Measurements from ENCODE around the gene FOXP1. TPM values are rescaled to one million over a fixed set of nuclear protein-coding genes. Genes with fewer than 3 reads are reported as not detected.

The FOXP1 gene
- total RNA-seq, 1 experiment from 2014 or later: 75.3 TPM

DNA sequence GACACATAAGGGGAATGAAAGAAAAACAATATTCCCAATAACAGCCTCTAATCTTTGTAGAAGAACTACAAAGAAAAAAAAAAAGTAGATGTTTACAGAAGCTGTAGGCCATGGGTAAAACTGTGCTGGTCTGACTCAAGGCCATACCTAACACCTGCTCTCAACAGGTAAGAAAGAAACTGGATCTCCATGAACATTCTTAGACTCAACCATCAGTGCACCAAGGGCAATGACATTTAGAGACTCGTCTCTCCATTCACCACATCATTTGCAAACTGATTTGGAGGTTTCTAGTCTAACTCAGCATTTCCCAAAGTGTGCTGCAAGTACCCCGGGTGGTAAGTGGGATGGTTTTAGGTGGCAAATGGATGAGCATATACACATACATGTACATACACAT lies 164.2 kb downstream of the FOXP1 start:
- no peaks in the 10 kb centered on the region for H3K79me1 ChIP-seq (ENCODE audit: insufficient read depth, low read depth, low read length, poor library complexity, severe bottlenecking)
- no peak overlapping the region for H2BK120ac ChIP-seq (ENCODE audit: low read depth, low read length, poor library complexity, severe bottlenecking)
- H2AK5ac ChIP-seq (ENCODE audit: insufficient read length, low read length): no peak overlapping the region
- H3T11ph ChIP-seq (ENCODE audit: low read length): no peak overlapping the region
- 0 out of 2 replicates have a peak, but pooled peaks cover 2% of the 10 kb centered on the region for H3K4me1 ChIP-seq (ENCODE audit: insufficient read depth, low read length)
- H3K27ac Mint-ChIP-seq: no peak overlapping the region
- no peak overlapping the region for H2BK15ac ChIP-seq (ENCODE audit: low read depth, low read length)
- no peak for DNase-seq
- H3K27me3 Mint-ChIP-seq (ENCODE audit: low read depth): no peaks in the 10 kb centered on the region
- H3K79me2 ChIP-seq (ENCODE audit: insufficient read depth, low read length): no peaks in the 10 kb centered on the region
- no peak overlapping the region for H3K9ac ChIP-seq (ENCODE audit: extremely low read depth, insufficient read length, low read length)
- H2BK12ac ChIP-seq (ENCODE audit: insufficient read length, low read depth, low read length): no peak overlapping the region
- no peak overlapping the region for H2BK20ac ChIP-seq (ENCODE audit: low read depth, low read length, poor library complexity, severe bottlenecking)
- no peak overlapping the region for H4K8ac ChIP-seq (replicated peaks; ENCODE audit: insufficient read length, low read depth, low read length)
- H4K20me1 ChIP-seq (ENCODE audit: control insufficient read depth, insufficient read depth, insufficient read length): peaks cover 2% of the 10 kb centered on the region
- no peaks in the 10 kb centered on the region; a peak in 1 of 5 replicates for H3K9me3 Mint-ChIP-seq
- H2AFZ ChIP-seq (ENCODE audit: low read length): no peak overlapping the region
- TF ChIP-seq, protein P1, sequence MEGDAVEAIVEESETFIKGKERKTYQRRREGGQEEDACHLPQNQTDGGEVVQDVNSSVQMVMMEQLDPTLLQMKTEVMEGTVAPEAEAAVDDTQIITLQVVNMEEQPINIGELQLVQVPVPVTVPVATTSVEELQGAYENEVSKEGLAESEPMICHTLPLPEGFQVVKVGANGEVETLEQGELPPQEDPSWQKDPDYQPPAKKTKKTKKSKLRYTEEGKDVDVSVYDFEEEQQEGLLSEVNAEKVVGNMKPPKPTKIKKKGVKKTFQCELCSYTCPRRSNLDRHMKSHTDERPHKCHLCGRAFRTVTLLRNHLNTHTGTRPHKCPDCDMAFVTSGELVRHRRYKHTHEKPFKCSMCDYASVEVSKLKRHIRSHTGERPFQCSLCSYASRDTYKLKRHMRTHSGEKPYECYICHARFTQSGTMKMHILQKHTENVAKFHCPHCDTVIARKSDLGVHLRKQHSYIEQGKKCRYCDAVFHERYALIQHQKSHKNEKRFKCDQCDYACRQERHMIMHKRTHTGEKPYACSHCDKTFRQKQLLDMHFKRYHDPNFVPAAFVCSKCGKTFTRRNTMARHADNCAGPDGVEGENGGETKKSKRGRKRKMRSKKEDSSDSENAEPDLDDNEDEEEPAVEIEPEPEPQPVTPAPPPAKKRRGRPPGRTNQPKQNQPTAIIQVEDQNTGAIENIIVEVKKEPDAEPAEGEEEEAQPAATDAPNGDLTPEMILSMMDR (conservative IDR thresholded peaks at IDR 0.05): no peak
- no peak overlapping the region for H3K56ac ChIP-seq (ENCODE audit: insufficient read length, low read depth, low read length)
- peaks cover 19 to 20% of the 10 kb centered on the region in 2 experiments for H3K4me1 Mint-ChIP-seq
- H3K27ac ChIP-seq (ENCODE audit: insufficient read length, low read depth, low read length): no peak overlapping the region
- H3K23ac ChIP-seq (ENCODE audit: insufficient read length, low read depth, low read length): no peak overlapping the region
- no peak overlapping the region for H3K4ac ChIP-seq (ENCODE audit: low read depth, low read length)
- no peak overlapping the region for H4K5ac ChIP-seq (ENCODE audit: insufficient read length, low read depth, low read length)
- H3K23me2 ChIP-seq (ENCODE audit: insufficient read length, low read depth, low read length, poor library complexity, severe bottlenecking): no peaks in the 10 kb centered on the region
- H2BK5ac ChIP-seq (ENCODE audit: insufficient read length, low read length): no peak overlapping the region
- H4K91ac ChIP-seq (ENCODE audit: insufficient read length, low read depth, low read length): no peak overlapping the region
- WGBS (ENCODE audit: extremely low coverage, insufficient read length, low lambda C conversion rate): no CpG with 5 or more reads among the region's 2 CpGs
- H3K14ac ChIP-seq (ENCODE audit: insufficient read depth, low read length): no peak overlapping the region
- H3K9me3 ChIP-seq (ENCODE audit: control insufficient read depth, low read depth, low read length): no peaks in the 10 kb centered on the region
- H3K27me3 ChIP-seq (ENCODE audit: insufficient read depth, low read length): no peaks in the 10 kb centered on the region
- no peak overlapping the region for H3K4me2 ChIP-seq (ENCODE audit: insufficient read depth, insufficient read length, low read length)
- H3K4me3 Mint-ChIP-seq: no peak overlapping the region
- no peak overlapping the region for H3K18ac ChIP-seq (ENCODE audit: insufficient read length, low read depth, low read length)
- no peaks in the 10 kb centered on the region for H3K36me3 Mint-ChIP-seq (ENCODE audit: insufficient read depth in 1 of 3, low read depth in 3 of 3)

Measured in H9 (cell line).